ENCODE measurements around the gene S100A1. TPM values are rescaled to one million over a fixed set of nuclear protein-coding genes. Genes with fewer than 3 reads are reported as not detected.
A peak's percentile ranks its signal among the peaks of the same experiment; 100 is the strongest.

Gene S100A1
- total RNA-seq, 2 donors from 2014 or later, result 1.6 to 1.9 TPM

DNA sequence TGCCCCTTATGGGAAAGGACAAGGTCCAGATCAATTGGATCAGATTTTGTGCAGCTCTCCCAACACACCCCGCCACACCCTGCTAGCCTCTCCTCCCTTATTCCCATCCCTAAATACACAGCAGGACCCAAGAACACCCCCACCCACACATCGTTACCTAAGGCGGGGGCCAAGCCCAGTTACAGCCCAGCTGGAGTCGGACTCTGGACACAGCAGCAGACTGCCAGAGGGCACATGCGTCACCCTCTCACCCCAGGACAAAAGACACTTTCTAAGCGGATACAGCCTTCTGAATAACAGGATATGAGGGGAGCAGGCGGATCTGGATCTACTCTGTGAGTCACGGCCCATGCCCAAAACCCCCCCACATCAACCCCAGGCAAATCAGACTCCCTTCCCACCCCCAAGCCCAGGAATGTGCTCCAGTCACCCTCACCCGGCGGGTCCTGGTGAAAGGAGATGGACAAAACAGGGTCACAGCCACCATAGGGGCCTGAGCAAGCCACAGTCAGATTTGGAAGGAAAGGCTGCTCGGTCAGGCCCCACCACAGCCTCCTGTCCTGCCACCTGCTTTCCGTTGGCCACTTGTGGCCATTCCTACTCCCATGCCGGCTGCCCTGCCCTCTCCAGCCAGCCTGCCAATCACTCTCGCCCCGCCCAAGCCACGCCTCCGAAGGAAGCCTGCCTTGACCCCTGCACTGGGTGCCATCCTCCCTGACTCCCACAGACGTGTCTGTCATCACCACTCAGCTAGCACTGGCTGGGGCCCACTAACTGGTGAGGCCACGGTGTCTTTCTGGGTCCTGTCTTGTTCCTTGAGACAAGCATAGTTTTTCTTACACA is 19.3 kb upstream of the S100A1 start:
- peak; percentile 89 to 93 for DNase-seq
- ATAC-seq, result peak; percentile 73
- intact Hi-C loops (cut with DNase I, micrococcal nuclease), result no loop called here

DNA sequence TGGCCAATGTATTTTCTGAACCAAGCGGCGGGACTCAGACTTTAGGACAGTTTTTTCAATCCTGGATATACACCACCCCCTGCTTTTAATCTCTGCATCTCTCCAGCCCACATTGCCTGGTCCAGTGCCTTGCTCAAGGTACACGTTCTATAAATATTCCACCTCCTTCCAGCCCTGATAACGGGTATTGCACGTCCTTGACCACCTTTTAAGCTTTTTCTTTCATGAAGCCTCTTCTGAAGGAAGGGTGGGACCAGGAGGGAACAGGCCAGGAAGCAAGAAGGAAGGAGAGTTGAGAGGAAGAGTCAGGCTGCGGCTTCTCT is 18.7 kb upstream of the S100A1 start:
- ATAC-seq (no peak), DNase-seq (no peak)
- intact Hi-C loops (cut with DNase I, micrococcal nuclease), result no loop called here

DNA sequence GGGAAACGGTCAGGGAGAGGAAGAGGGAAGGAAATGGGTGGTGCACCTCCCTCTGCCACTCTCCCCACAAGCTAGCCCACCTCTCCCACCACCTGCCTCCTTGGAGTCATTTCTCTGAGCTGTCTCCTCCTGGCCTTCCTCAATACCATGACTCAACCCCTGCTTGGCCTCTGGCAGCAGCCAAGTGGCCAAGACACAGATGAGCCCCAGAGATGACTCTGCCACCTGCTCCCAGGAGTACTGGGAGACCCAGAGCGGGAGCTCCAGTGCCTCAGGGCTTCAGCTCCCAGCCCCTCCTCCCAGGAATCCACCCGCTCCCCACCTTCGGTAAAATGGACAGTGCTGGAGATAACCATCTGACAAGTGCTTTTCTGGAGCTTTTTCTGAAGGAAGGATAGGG is 17.9 kb upstream of the S100A1 start:
- intact Hi-C loops (cut with DNase I, micrococcal nuclease), result no loop called here
- DNase-seq, result no peak

DNA sequence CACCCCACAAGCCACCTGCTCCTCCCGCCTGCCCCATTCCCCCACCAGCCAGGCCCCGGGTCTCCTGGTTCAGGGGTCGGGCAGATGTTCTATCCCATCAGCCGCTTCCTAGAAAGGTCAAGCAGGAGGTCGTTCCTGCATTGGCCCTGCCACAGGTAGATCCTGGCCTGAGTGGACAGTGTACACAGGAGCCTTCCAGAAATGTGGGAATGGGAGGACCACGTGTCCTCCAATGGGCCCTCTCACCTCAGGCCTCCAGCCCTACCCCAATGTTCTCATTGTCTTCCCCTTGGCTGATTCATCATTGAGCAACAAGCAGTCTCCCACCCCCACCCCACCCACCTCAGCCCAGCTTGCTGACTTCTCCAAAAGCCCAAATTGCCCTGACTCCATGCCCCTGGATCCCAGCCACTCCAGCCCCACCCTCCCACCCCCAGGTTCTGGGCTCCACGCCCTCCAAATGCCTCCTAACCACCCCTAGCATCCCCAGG is 17.4 kb upstream of the S100A1 start:
- DNase-seq (no peak), ATAC-seq (no peak)
- intact Hi-C loops (cut with DNase I, micrococcal nuclease), result no loop called here

More for the DNA sequence above, 17.9 kb upstream of the S100A1 start:
- ATAC-seq, result no peak

DNA sequence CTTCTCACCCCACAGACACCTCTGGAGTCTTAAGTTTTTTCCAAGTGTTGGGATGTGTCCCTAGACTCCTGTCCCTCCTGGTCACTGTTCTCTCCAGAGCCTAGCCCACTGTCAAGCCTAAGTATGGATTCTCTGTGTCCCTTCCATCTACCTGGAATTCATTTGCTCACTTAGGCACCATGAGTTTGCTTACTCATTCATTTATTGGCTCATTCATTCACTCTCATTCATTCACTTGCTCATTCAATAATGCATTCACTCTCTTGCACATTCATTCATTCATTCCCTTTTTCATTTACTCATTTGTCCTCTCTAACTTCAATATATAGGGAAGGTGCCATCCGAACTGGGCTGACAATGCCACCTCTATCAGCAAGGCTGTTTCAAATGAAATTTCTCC is 16.9 kb upstream of the S100A1 start:
- DNase-seq (no peak), ATAC-seq (no peak)
- intact Hi-C loops (cut with DNase I, micrococcal nuclease), result no loop called here

DNA sequence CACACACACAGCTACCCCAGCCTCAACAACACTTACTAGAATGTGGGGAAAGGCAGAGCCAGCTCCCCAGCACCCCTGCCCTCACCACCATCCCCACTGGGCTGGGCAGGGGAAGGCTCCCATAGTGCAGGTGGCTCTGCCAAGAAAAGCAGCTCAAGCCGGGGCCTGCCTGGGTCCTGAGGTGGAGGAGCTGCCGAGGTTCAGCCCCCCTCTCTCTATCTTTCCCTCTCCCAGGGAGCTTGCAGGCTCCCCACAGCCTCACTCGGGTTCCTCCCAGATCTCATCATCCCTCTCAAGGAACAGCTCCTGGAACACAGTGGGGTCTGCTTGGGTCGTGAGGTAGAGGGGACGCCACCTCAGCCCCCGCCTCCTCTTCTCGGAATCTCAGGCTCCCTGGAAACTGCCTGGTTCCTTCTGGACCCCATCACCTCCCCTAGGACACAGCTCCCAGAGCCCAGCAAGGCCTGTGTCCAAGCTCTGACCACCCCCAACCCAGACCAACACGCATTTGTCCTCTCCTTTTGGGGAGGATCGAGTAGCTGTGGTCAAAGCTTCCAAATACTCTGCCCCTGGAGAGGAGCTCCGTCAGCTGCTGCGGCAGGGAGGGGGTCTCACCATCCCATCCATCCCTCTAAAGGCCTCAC is 16.0 kb upstream of the S100A1 start:
- intact Hi-C loops (cut with DNase I, micrococcal nuclease), result no loop called here
- ATAC-seq (peak; percentile 3), DNase-seq (no peak)

DNA sequence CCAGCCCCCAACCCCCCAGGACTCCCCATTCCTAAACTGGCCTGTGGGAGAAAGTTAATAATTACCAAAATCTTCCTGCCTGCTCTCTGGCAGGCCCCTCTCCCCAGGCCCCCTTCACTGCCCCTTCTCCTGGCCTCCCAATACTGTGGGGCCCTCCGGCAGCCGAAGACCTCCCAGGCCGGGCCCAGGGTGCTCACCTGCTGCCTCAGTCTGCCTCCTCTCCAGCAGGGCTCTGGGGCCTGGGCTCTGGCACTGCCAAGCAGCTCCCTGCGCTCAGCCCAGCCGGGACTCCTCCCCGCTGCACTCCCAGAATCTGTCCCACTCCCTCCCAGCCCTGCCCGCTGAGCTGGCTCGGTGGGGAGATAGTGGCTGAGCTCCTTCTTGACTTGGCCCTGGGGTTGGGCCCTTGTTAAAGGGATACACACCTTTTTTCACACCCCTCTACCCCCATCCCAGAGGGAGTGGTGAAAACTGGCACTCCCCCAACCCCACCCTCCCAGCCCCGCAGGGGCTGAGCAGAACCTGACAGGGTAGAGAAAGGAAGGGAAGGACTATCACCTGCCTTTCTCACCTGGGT is 15.4 kb upstream of the S100A1 start, which contains the start of gene S100A16:
Gene S100A16, minus strand, starts transcription at position 383 of the 577 bp plus-strand sequence. CDS start 4,986 bp downstream, outside the sequence.
- intact Hi-C loops (cut with DNase I, micrococcal nuclease), result no loop called here
- DNase-seq (peak; percentile 88 to 93), ATAC-seq (peak; percentile 63)

DNA sequence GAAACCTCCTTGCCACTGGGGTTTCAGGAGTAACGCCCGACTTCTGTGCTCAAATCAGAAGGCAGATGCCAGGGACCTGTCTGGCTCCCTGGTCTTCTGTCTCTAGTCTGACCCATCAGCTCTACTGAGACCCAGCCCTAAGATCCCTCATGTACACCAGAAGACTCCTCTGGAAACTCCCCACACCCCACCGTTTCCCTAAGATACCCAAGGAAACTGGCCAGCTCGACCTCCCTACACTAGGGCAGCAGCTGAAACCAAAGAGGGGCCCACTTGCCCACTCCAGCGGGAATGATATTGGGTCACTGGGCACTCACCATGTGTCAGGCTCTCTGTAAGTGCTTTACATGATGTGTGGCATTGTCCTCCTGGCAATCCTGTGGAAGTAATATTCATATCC is 14.8 kb upstream of the S100A1 start:
- intact Hi-C loops (cut with DNase I, micrococcal nuclease), result no loop called here
- ATAC-seq (no peak), DNase-seq (no peak)

DNA sequence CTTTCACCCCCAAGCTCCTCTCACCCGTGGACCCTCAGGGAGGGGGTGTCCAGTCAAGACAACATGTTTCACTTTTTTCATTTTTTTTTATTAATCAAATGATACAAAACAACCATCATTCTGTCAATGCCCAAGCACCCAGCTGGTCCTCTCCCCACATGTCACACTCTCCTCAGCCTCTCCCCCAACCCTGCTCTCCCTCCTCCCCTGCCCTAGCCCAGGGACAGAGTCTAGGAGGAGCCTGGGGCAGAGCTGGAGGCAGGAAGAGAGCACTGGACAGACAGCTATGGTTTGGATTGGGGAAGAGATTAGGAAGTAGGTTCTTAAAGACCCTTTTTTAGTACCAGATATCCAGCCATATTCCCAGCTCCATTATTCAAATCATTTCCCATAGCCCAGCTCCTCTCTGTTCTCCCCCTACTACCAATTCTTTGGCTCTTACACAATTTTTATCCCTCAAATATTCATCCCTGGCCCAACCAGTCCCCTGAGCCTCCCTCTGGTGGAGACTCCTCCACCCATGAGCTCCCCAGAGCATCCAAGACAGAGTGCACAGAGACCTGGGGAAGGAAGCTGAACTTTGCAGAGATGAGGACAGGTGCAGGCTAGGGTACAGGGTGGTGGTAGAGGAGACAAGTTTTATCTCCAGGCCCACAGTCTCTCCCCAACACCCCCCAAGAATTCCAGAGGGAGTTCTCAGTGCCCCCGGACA is 13.9 kb upstream of the S100A1 start:
- intact Hi-C loops (cut with DNase I, micrococcal nuclease), result no loop called here
- no peak for DNase-seq
- no peak for ATAC-seq

DNA sequence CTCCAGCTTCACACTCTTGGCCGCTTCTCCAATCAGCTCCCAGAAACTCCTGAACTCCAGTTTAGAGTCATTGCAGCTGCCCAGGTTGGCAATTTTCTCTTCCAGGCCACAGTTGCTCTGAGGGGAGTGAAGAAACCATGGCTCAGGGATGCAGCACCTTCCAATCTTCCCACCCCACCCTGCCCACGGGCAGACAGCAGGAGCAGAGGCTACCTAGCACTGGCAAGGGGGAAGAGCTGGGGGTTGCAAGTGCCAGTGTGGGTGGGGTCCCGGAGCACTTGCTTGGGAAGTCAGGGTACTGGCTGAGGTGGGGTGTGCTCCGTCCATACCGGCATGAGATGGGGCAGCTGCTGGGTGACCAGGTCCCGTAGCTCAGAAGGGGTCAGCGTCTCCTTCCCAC is 13.3 kb upstream of the S100A1 start:
- DNase-seq (no peak), ATAC-seq (no peak)
- intact Hi-C loops (cut with DNase I, micrococcal nuclease), result no loop called here

DNA sequence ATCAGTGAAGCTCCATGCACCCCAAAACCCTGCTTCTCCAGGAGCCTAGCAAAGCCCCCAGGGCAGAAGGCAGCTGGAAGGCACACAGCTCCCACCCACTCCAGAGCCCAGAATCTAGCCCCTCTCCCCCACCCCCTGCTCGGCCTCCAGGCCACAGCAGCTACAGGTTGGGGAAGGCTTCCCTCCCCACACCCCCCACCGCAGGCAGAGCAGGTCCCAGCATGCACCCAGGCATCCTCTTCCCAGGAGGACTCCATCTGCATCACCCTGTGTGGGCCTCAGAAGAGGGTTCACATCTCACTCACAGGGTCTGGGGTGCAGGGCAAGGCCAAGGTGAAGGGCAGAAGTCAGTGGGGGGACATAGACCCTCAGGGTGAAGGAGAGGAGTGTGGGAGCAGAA is 12.8 kb upstream of the S100A1 start:
- no peak for ATAC-seq
- intact Hi-C loops (cut with DNase I, micrococcal nuclease), result no loop called here
- DNase-seq, result no peak

DNA sequence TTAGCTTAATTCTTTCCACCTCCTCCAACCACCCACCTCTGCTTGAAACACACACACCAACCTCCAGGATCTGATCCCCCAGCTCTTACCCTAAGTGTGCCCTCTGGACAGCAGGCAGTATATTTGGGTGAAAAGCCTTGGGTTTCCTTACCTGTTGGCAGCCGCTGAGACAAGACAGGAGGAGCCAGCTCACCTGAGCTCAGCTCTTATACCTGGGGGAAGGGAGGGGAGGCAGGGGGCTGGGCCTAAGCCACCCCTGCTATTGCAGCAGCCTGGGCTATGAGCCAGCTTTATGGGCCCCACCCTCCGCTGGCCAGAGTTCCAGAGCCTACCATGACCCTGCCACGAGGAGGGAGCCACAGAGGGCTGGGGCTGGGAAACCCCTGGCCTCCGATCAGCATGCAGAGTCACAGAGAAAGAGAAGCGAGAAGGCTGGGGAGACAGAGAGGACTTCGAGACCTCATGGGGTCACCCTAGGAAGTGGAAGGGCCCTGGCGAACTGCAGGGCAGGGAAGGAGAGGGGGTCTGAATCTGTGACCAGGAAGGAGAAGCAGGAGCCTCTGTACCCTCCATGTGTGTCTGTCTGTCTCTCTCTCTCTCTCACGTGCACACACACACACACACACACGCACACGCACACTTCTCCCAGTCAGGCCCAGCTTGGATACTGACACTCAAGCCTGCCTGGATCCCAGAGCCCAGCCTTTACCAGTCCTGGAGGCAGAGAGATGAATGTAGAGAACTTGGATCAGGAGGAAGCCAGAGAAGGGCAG is 11.9 kb upstream of the S100A1 start, which contains the start of gene S100A14:
Gene S100A14, minus strand, starts transcription at position 182 of the 773 bp plus-strand sequence. CDS start 467 bp downstream, outside the sequence.
- peak; percentile 75 for ATAC-seq
- peak; percentile 93 to 94 for DNase-seq

DNA sequence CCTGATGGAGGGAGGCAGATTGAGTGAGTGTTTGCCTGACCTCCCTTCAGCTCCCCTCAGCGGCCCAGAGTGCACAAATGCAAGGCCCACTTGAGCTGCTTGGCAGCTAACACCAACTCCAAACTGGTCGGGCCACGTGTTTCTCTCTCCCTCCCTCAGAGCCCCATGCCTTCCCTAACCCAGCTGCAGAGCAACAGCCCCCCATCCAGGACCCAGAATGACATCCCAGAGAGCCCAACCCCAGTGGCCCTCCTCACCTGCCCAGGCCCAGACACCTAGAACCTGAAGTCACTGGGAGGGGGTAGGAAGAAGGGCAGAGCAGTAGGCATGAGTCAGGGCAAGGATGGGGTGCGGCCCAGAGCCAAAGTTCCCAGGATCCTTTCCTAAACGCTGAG is 11.3 kb upstream of the S100A1 start:
- intact Hi-C loops (cut with DNase I, micrococcal nuclease), result no loop called here
- ATAC-seq (no peak), DNase-seq (no peak)

More for the DNA sequence above, 11.9 kb upstream of the S100A1 start, which contains the start of gene S100A14:
- intact Hi-C loops (cut with DNase I, micrococcal nuclease), result no loop called here

DNA sequence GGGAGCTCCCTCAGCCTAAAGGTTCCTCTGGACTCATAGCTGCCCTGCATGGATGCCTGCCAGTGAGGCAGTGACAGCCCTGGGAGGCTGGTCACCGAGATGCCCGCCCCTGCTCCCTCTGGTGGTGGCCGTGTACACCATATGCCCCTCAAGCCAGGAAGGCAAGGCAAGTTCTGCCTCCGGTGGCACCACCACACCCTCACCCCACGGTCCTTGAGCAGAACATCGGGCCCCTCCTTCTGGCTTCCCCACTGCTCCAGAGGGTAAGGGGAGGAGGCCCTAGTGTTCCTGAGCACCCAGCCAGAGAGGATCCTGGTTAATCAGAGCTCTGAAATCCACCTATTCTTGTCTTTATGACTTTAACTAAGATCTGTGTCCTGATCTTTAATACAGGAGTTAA is 10.6 kb upstream of the S100A1 start:
- peak; percentile 40 for ATAC-seq
- peak; percentile 82 to 86 for DNase-seq
- intact Hi-C loops (cut with DNase I, micrococcal nuclease), result no loop called here

DNA sequence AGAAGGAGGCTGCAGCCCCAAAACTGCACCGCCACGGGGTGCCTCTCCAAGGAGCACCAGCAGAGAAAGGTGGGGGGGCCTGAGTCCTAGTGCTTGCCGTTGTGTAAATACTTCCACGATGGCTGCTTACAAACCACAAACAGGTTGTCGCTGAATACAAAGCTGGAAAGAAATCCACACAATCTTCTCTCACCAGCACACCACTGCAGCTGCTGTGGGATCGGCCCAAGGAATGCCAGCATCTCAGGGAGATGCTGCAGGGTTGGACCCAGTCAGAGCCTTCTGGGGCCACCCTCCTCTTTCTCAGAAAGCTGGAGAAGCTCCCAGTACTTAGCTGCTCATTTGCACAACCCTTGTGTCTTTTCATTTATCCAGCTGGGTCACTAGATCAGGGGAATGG is 9.1 kb upstream of the S100A1 start:
- ATAC-seq, result no peak
- intact Hi-C loops (cut with DNase I, micrococcal nuclease), result no loop called here
- no peak for DNase-seq

DNA sequence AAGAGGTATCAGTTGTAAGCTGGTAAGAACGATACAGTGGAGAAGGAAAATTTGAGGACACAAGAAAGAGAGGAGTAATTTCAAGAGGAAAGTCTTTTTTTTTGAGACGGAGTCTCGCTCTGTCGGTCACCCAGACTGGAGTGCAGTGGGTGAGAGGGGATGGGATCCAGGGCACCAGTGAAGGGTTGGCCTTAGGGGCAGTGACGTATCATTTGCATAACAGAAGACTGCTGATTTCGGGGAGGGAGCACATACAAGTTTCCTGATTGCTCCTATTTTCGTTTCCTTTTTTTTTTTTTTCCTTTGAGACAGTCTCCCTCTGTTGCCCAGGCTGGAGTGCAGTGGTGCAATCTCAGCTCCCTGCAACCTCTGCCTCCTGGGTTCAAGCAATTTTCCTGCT is 5.1 kb upstream of the S100A1 start:
- intact Hi-C loops (cut with DNase I, micrococcal nuclease), result no loop called here
- no peak for DNase-seq
- ATAC-seq, result no peak

DNA sequence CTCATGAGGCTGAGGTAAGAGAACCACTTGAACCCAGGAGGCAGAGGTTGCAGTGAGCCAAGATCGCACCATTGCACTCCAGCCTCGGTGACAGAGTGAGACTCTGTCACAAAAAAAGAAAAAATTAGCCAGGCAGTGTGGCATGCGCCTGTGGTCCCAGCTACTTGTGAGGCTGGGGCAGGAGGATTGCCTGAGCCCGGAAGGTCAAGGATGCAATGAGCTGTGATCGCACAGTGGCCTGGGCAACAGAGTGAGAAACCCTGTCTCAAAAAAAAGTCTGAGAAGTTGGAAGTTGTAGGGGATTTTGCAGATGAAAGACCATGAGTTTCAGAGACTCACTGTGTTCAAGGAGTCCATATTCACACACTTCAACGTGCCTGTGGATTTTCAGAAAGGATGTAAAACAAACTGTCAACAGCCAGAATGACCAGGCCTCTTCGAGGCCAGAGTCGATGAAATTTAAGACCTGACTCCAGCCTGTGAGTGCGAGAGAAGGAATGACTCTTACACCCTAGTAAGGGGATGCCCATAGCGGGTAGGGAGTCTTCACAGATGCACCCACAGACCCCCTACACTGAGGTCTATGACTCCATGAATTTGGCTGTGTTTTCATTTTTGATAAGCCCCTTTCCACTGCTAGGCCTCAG is 3.1 kb upstream of the S100A1 start:
- intact Hi-C loops (cut with DNase I, micrococcal nuclease), result no loop called here
- ATAC-seq, result no peak
- DNase-seq, result no peak

DNA sequence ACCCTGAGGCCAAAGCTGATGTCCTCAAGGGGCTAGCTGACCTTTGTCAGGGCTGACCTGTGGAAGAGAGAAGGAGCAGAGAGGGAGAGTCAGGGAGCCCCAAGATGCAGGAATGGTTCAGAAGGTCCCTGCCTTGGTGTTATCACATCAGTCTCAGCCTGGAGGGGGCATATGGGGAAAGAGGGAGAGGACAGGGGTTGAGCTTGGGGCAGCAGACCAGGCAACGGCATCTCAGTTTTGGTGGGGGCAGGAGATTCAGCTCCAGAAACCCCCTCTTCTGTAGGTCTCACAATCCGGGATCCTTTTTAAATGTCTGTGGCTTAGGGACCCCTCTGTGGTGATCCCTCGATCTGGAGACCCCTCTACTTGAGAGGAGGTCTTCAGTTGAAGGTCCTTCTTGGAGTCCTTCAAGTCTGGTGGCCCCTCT is 1.7 kb upstream of the S100A1 start:
- no peak for ATAC-seq
- DNase-seq, result no peak
- intact Hi-C loops (cut with DNase I, micrococcal nuclease), result no loop called here

Data from left colon (tissue), 2 donors.